Retinal pigment epithelial cell (primary cell): ENCODE results near the gene MRGPRX2.

Experiments
- DNase-seq: peaks from one replicate; pipeline ENCODE4 v3.0.0-alpha.2; 2010; ENCODE audit warnings: low read depth
- H3K4me3 ChIP-seq: 2 replicates; pipeline ENCODE4 v1.5.1; 2011; ENCODE audit warnings: mild to moderate bottlenecking, low read length, control low read depth, moderate library complexity
- TF ChIP-seq, protein P1 (sequence below): conservative IDR thresholded peaks from 2 replicates; pipeline ENCODE4 v1.5.1; 2011; ENCODE audit warnings: low read depth, low read length, control low read depth, inconsistent platforms

The MRGPRX2 gene

GRCh38 chr11:19013181-19013857 is 47.2 kb downstream of the MRGPRX2 start:
- H3K4me3 ChIP-seq, result no peak overlapping the region
- TF ChIP-seq, protein P1, sequence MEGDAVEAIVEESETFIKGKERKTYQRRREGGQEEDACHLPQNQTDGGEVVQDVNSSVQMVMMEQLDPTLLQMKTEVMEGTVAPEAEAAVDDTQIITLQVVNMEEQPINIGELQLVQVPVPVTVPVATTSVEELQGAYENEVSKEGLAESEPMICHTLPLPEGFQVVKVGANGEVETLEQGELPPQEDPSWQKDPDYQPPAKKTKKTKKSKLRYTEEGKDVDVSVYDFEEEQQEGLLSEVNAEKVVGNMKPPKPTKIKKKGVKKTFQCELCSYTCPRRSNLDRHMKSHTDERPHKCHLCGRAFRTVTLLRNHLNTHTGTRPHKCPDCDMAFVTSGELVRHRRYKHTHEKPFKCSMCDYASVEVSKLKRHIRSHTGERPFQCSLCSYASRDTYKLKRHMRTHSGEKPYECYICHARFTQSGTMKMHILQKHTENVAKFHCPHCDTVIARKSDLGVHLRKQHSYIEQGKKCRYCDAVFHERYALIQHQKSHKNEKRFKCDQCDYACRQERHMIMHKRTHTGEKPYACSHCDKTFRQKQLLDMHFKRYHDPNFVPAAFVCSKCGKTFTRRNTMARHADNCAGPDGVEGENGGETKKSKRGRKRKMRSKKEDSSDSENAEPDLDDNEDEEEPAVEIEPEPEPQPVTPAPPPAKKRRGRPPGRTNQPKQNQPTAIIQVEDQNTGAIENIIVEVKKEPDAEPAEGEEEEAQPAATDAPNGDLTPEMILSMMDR, result peak; percentile 37
- no peak for DNase-seq

- no peak overlapping the region for H3K4me3 ChIP-seq
- TF ChIP-seq, protein P1, result no peak
- DNase-seq, result no peak
These were observed 47.9 kb downstream of the MRGPRX2 start for GRCh38 chr11:19012636-19013035.
